Peyer's patch (tissue), 4 donors: ENCODE results near the gene ITK. TPM values are rescaled to one million over a fixed set of nuclear protein-coding genes. Genes with fewer than 3 reads are reported as not detected.
A peak's percentile ranks its signal among the peaks of the same experiment; 100 is the strongest.

Experiments
- DNase-seq, 3 donors: peaks; one replicate each; pipeline ENCODE4 v3.0.0-alpha.2; 2017 to 2019
- H3K27ac ChIP-seq, 4 donors: fragments of 200-600 bp; sonication (generic); one replicate each; pipeline ENCODE4 v1.5.1; 2016 to 2019
- H3K27me3 ChIP-seq, 2 donors: fragments of 200-600 bp; sonication (generic); one replicate each; pipeline ENCODE4 v1.5.1; 2019
- H3K36me3 ChIP-seq, 3 donors: fragments of 200-600 bp; sonication (generic); one replicate each; pipeline ENCODE4 v1.5.1; 2016 to 2019
- H3K4me1 ChIP-seq, 4 donors: fragments of 200-600 bp; sonication (generic); one replicate each; pipeline ENCODE4 v1.5.1; 2016 to 2019
- H3K4me3 ChIP-seq, 4 donors: fragments of 200-600 bp; sonication (generic); 1 replicate in 3 of 4; 2 replicates in 1 of 4; pipeline ENCODE4 v1.5.1; 2016 to 2019; ENCODE audit warnings: mild to moderate bottlenecking in 1 of 4
- H3K9me3 ChIP-seq, 4 donors: fragments of 200-600 bp; sonication (generic); one replicate each; pipeline ENCODE4 v1.5.1; 2016 to 2019; ENCODE audit warnings: mild to moderate bottlenecking in 1 of 4
- CTCF ChIP-seq, 6 experiments: fragments of 450-650 bp in 4 of 6; fragments of 200-600 bp in 2 of 6; sonication (generic) in 1 of 6; IDR thresholded peaks; one replicate each; pipeline ENCODE4 v1.5.1; 2017 to 2019; ENCODE audit warnings: antibody characterized with exemption in 6 of 6, mild to moderate bottlenecking in 3 of 6, moderate library complexity in 1 of 6
- POLR2A ChIP-seq, 2 donors: fragments of 450-650 bp; IDR thresholded peaks; one replicate each; pipeline ENCODE4 v1.5.1; 2017; ENCODE audit warnings: antibody characterized with exemption in 2 of 2, mild to moderate bottlenecking in 2 of 2, moderate library complexity in 2 of 2
- total RNA-seq, 4 donors: library from RNA; depleted of rRNA; stranded (reverse); fragments of >200 nt; gene quantifications; one replicate each; pipeline ENCODE4 v1.1.0, GENCODE V29; 2016

ITK gene
- total RNA-seq, 4 donors from 2014 or later: 6.7 to 16.5 (median 6.9) TPM

GRCh38 chr5:157295247-157295646, 114.6 kb downstream of the ITK start:
- Histone ChIP-seq H3K27ac (no peak overlapping the region), H3K4me3 (no peak overlapping the region), H3K9me3 (no peaks in the 10 kb centered on the region), H3K4me1 (peaks cover 0 to 12% (median 4%) of the 10 kb centered on the region in 4 donors), H3K27me3 (no peaks in the 10 kb centered on the region), H3K36me3 (no peaks in the 10 kb centered on the region)
- TF ChIP-seq POLR2A (IDR thresholded peaks at IDR 0.05): no peak
- no peak for TF ChIP-seq CTCF (IDR thresholded peaks at IDR 0.05)
- DNase-seq: no peak

GRCh38 chr5:157300564-157300963, 119.9 kb downstream of the ITK start:
- TF ChIP-seq POLR2A (IDR thresholded peaks at IDR 0.05) (no peak), CTCF (IDR thresholded peaks at IDR 0.05) (no peak)
- H3K9me3 ChIP-seq: no peaks in the 10 kb centered on the region
- no peaks in the 10 kb centered on the region for H3K36me3 ChIP-seq
- H3K27me3 ChIP-seq: no peaks in the 10 kb centered on the region
- no peak overlapping the region for H3K4me3 ChIP-seq
- no peak overlapping the region for H3K27ac ChIP-seq
- DNase-seq: no peak
- H3K4me1 ChIP-seq: peaks cover 0 to 6% (median under 1%) of the 10 kb centered on the region in 4 donors

GRCh38 chr5:157301066-157301465, 120.4 kb downstream of the ITK start:
- H3K36me3 ChIP-seq: no peaks in the 10 kb centered on the region
- no peak overlapping the region for H3K27ac ChIP-seq
- H3K9me3 ChIP-seq: no peaks in the 10 kb centered on the region
- no peak overlapping the region for H3K4me3 ChIP-seq
- peaks cover 0 to under 1% (median 0%) of the 10 kb centered on the region in 4 donors for H3K4me1 ChIP-seq
- no peak for DNase-seq
- no peak for TF ChIP-seq CTCF (IDR thresholded peaks at IDR 0.05)
- no peaks in the 10 kb centered on the region for H3K27me3 ChIP-seq

- no peak overlapping the region for H3K4me3 ChIP-seq
- H3K36me3 ChIP-seq: no peaks in the 10 kb centered on the region
- no peak for TF ChIP-seq CTCF (IDR thresholded peaks at IDR 0.05)
- no peak for TF ChIP-seq POLR2A (IDR thresholded peaks at IDR 0.05)
Measured at GRCh38 chr5:157303023-157303422, 122.4 kb downstream of the ITK start.

GRCh38 chr5:157303667-157304327, 123.2 kb downstream of the ITK start:
- DNase-seq: no peak
- Histone ChIP-seq H3K4me3 (no peak overlapping the region), H3K27me3 (no peaks in the 10 kb centered on the region), H3K36me3 (no peaks in the 10 kb centered on the region), H3K9me3 (no peaks in the 10 kb centered on the region), H3K4me1 (no peaks in the 10 kb centered on the region), H3K27ac (peak overlapping the region in 1 of 4 donors; percentile 38)
- no peak for TF ChIP-seq POLR2A (IDR thresholded peaks at IDR 0.05)

More at GRCh38 chr5:157303023-157303422, 122.4 kb downstream of the ITK start:
- H3K27me3 ChIP-seq: no peaks in the 10 kb centered on the region
- no peaks in the 10 kb centered on the region for H3K4me1 ChIP-seq
- no peak for DNase-seq
- no peaks in the 10 kb centered on the region for H3K9me3 ChIP-seq
- H3K27ac ChIP-seq: no peak overlapping the region

Other genes starting within 250 kb of the ITK start
- 1 to 10 TPM in 1 of 4 donors, not detected in 3; 2.5 TPM for gene TIMD4, start 217.6 kb upstream of the ITK start, total RNA-seq
- gene HAVCR1, start 121.7 kb upstream of the ITK start, total RNA-seq: not detected
- gene HAVCR2, start 71.8 kb upstream of the ITK start, total RNA-seq: 1 to 10 TPM in 2 of 4 donors, under 1 TPM in 2; 0.38 to 9.9 (median 3.8) TPM
- gene MED7, start 38.0 kb upstream of the ITK start, total RNA-seq: 10 to 100 TPM in 1 of 4 donors, 1 to 10 TPM in 3; 6.7 to 12.4 (median 7.3) TPM
- not detected for gene GARIN3, start 14.6 kb upstream of the ITK start, total RNA-seq
- 100 to 1,000 TPM in 1 of 4 donors, 10 to 100 TPM in 3; 46.5 to 155 (median 57.2) TPM for gene CYFIP2, start 85.3 kb downstream of the ITK start, total RNA-seq